IMR-90 (cell line): Measurements from ENCODE around the gene ATP5PD. TPM values are rescaled to one million over a fixed set of nuclear protein-coding genes. Genes with fewer than 3 reads are reported as not detected.

Experiments
- ATAC-seq: fragments of 200-7000 bp; cut with Tn5 transposase; 2 replicates; pipeline ENCODE4 v1.9.1; 2020; ENCODE audit warnings: low read depth, mild to moderate bottlenecking, moderate library complexity
- BruUV-seq: library from RNA; stranded (reverse); fragments of 400-500 nt; replicated peaks from 2 replicates; lab custom pipeline; 2021; lab: Mats Ljungman, UMichigan
- CTCF ChIA-PET: fragments of 300-600 bp; formaldehyde crosslinking; extraction: SDS; loops from one replicate; lab custom pipeline; 2021; ENCODE audit warnings: antibody characterized with exemption; lab: Yijun Ruan, JAX
- POLR2A ChIA-PET: fragments of 300-600 bp; sonication (Branson Sonifier 250); formaldehyde crosslinking; loops from one replicate; lab custom pipeline; 2022; ENCODE audit warnings: antibody characterized with exemption; ENCODE audit not compliant: unreplicated experiment; lab: Charles Lee
- DNase-seq: peaks from one replicate; pipeline ENCODE4 v3.0.0; 2013
- H2AFZ ChIP-seq: replicated peaks from 2 replicates; pipeline ENCODE3; 2013; ENCODE audit warnings: low read length, mild to moderate bottlenecking; ENCODE audit not compliant: poor library complexity
- H2AK5ac ChIP-seq: 2 replicates; pipeline ENCODE4 v1.6.1; 2013; ENCODE audit warnings: low read depth, low read length, inconsistent platforms
- H2AK9ac ChIP-seq: replicated peaks from 2 replicates; pipeline ENCODE3; 2013; ENCODE audit warnings: mild to moderate bottlenecking, low read depth, low read length, moderate library complexity; ENCODE audit not compliant: poor library complexity
- H2BK120ac ChIP-seq: 2 replicates; pipeline ENCODE4 v1.6.1; 2013; ENCODE audit warnings: low read depth, low read length, inconsistent platforms
- H2BK15ac ChIP-seq: 3 replicates; pipeline ENCODE4 v1.6.1; 2013; ENCODE audit warnings: low read depth, low read length, inconsistent platforms
- H2BK20ac ChIP-seq: 2 replicates; pipeline ENCODE4 v1.6.1; 2013; ENCODE audit warnings: low read depth, mild to moderate bottlenecking, inconsistent platforms, low read length, moderate library complexity
- H2BK5ac ChIP-seq: 2 replicates; pipeline ENCODE4 v1.6.1; 2013; ENCODE audit warnings: mild to moderate bottlenecking, low read depth, low read length, inconsistent platforms; ENCODE audit not compliant: poor library complexity, severe bottlenecking
- H3K14ac ChIP-seq: replicated peaks from 2 replicates; pipeline ENCODE4 v1.6.1; 2013; ENCODE audit warnings: low read depth, low read length, inconsistent platforms
- H3K18ac ChIP-seq: 2 replicates; pipeline ENCODE4 v1.6.1; 2013; ENCODE audit warnings: low read depth, low read length, control low read depth
- H3K23ac ChIP-seq: 2 replicates; pipeline ENCODE4 v1.6.1; 2013; ENCODE audit warnings: low read depth, low read length, inconsistent platforms
- H3K27ac ChIP-seq: 2 replicates; pipeline ENCODE4 v1.5.1; 2013; ENCODE audit warnings: mild to moderate bottlenecking, control low read depth, low read length; ENCODE audit not compliant: insufficient read depth
- H3K27me3 ChIP-seq: 2 replicates; pipeline ENCODE4 v1.6.1; 2013; ENCODE audit warnings: low read length; ENCODE audit not compliant: control insufficient read depth, insufficient read depth
- H3K36me3 ChIP-seq: 2 replicates; pipeline ENCODE4 v1.6.1; 2013; ENCODE audit warnings: low read length, mixed read lengths; ENCODE audit not compliant: control insufficient read depth, insufficient read depth
- H3K4ac ChIP-seq: 2 replicates; pipeline ENCODE4 v1.6.1; 2013; ENCODE audit warnings: low read depth, low read length, inconsistent platforms
- H3K4me1 ChIP-seq: 2 replicates; pipeline ENCODE4 v1.6.1; 2013; ENCODE audit warnings: low read length, mixed read lengths; ENCODE audit not compliant: control insufficient read depth, insufficient read depth
- H3K4me2 ChIP-seq: 2 replicates; pipeline ENCODE4 v1.6.1; 2013; ENCODE audit warnings: low read depth, mild to moderate bottlenecking, control low read depth, low read length, moderate library complexity
- H3K4me3 ChIP-seq: 2 replicates; pipeline ENCODE4 v1.5.1; 2013; ENCODE audit warnings: low read depth, mild to moderate bottlenecking, control low read depth, low read length, moderate library complexity; ENCODE audit not compliant: insufficient read depth
- H3K56ac ChIP-seq: 2 replicates; pipeline ENCODE4 v1.6.1; 2013; ENCODE audit warnings: low read length, inconsistent platforms; ENCODE audit not compliant: insufficient read depth; ENCODE audit errors: extremely low read depth
- H3K79me1 ChIP-seq, 2 experiments: 2 replicates each; pipeline ENCODE4 v1.6.1; 2013; ENCODE audit warnings: low read length in 2 of 2, inconsistent platforms in 1 of 2, low read depth in 1 of 2
- H3K9ac ChIP-seq: 2 replicates; pipeline ENCODE4 v1.6.1; 2013; ENCODE audit warnings: low read depth, low read length, control low read depth
- H3K9me1 ChIP-seq: 2 replicates; pipeline ENCODE4 v1.6.1; 2013; ENCODE audit warnings: low read length, inconsistent platforms; ENCODE audit not compliant: insufficient read depth
- H3K9me3 ChIP-seq: 2 replicates; pipeline ENCODE4 v1.6.1; 2013; ENCODE audit warnings: low read length; ENCODE audit not compliant: control insufficient read depth, insufficient read depth
- H4K20me1 ChIP-seq: 2 replicates; pipeline ENCODE4 v1.6.1; 2013; ENCODE audit warnings: low read length, inconsistent platforms; ENCODE audit not compliant: insufficient read depth
- H4K5ac ChIP-seq: 2 replicates; pipeline ENCODE4 v1.6.1; 2013; ENCODE audit warnings: mild to moderate bottlenecking, low read depth, low read length, control low read depth
- H4K8ac ChIP-seq, 2 experiments: 2 replicates each; pipeline ENCODE4 v1.6.1; 2013; ENCODE audit warnings: low read depth in 2 of 2, low read length in 2 of 2, control low read depth in 1 of 2, inconsistent platforms in 1 of 2
- H4K91ac ChIP-seq: 2 replicates; pipeline ENCODE4 v1.6.1; 2013; ENCODE audit warnings: low read depth, low read length, inconsistent platforms; ENCODE audit not compliant: insufficient read depth
- MAFK ChIP-seq: IDR thresholded peaks from 2 replicates; pipeline ENCODE4 v1.6.1; 2012; ENCODE audit warnings: low read depth, low read length, improper control_type of control experiment
- POLR2A ChIP-seq: IDR thresholded peaks from 2 replicates; pipeline ENCODE4 v1.6.1; 2012; ENCODE audit warnings: mild to moderate bottlenecking, low read depth, low read length
- WGBS, 2 experiments: methylation state at CpG; one replicate each; pipeline versions ENCODE4 v1.1.5 to v1.1.7; 2013; ENCODE audit warnings: missing lambda C conversion rate in 2 of 2; ENCODE audit not compliant: insufficient read length in 1 of 2; ENCODE audit errors: extremely low coverage in 2 of 2; 5-methylcytosine and 5-hydroxymethylcytosine counted together
- dilution Hi-C: fragments of 300-500 bp; cut with HindIII; formaldehyde crosslinking; loops from one replicate; pipeline ENCODE4 v1.14.3; 2018; ENCODE audit warnings: low sequenced_read_pairs; ENCODE audit not compliant: unreplicated experiment
- in situ Hi-C: fragments of 300-500 bp; cut with MboI; formaldehyde crosslinking; loops from 3 replicates; pipeline ENCODE4 v1.14.3; 2019; ENCODE audit warnings: low sequenced_read_pairs, inconsistent platforms, mixed read lengths
- intact Hi-C: fragments of 100-400 bp; cut with micrococcal nuclease; formaldehyde crosslinking; loops from 2 replicates; pipeline ENCODE4 v1.10.0; 2022
- polyA plus RNA-seq, 3 experiments: library from polyadenylated mRNA; depleted of rRNA; stranded (reverse); fragments of >200 nt; gene quantifications; 2 replicates each; pipeline ENCODE4 v1.2.3, GENCODE V29; 2012; ENCODE audit warnings: low replicate concordance in 1 of 3
- total RNA-seq: library from RNA; depleted of rRNA; stranded (reverse); fragments of >200 nt; gene quantifications from 2 replicates; pipeline ENCODE4 v1.2.3, GENCODE V29; 2012

Gene ATP5PD
- total and polyA plus RNA-seq, 2 of the 4 experiments (the other 2 are of a cell fraction): 373 to 425 TPM

GRCh38 chr17:75081611-75082540 is 35.1 kb upstream of the ATP5PD start:
- POLR2A ChIA-PET: no interaction called here
- no TSS peak for BruUV-seq

More at GRCh38 chr17:75081611-75082540, 35.1 kb upstream of the ATP5PD start:
- peak overlapping the region; percentile 5; the same call in 1 of the 2 replicates for H2BK20ac ChIP-seq
- no peak overlapping the region for H3K4me2 ChIP-seq
- H2AK5ac ChIP-seq: peak overlapping the region; percentile 43; the same call in 1 of the 2 replicates
- H3K79me1 ChIP-seq: no peaks in the 10 kb centered on the region; a peak in 1 of 4 replicates
- H3K23ac ChIP-seq: no peak overlapping the region
- no peak overlapping the region; the same call in 2 of the 3 replicates for H2BK15ac ChIP-seq
- H3K9me1 ChIP-seq: peaks cover 21% of the 10 kb centered on the region
- no peak overlapping the region for H2BK5ac ChIP-seq
- peaks cover 24% of the 10 kb centered on the region for H3K4me1 ChIP-seq
- peak overlapping the region; percentile 33; the same call in 1 of the 2 replicates for H3K4ac ChIP-seq
- intact Hi-C loops: no loop called here
- peak overlapping the region; percentile 69 for H2AFZ ChIP-seq
- no peaks in the 10 kb centered on the region for H4K20me1 ChIP-seq
- peak overlapping the region; percentile 6; the same call in 1 of the 2 replicates for H2BK120ac ChIP-seq
- H2AK9ac ChIP-seq: peak overlapping the region; percentile 68
- no peak overlapping the region for H3K18ac ChIP-seq
- no peaks in the 10 kb centered on the region for H3K36me3 ChIP-seq
- H3K27me3 ChIP-seq: no peaks in the 10 kb centered on the region
- in situ Hi-C loops: no loop called here
- CTCF ChIA-PET: interaction anchor here (0.7 kb wide), 1 partner anchor 11 kb away, joined by 6 read pairs; no protein-coding TSS in a partner anchor
- ATAC-seq (no peak), DNase-seq (no peak)
- no peak overlapping the region for H3K56ac ChIP-seq
- no peak overlapping the region for H4K8ac ChIP-seq
- no peak overlapping the region for H3K14ac ChIP-seq
- no peak overlapping the region for H4K5ac ChIP-seq
- WGBS, 2 experiments: 68% methylated on average over 8 of the region's 13 CpGs; no CpG with 5 or more reads in 1 of the 2 experiments
- H3K9me3 ChIP-seq: no peaks in the 10 kb centered on the region
- H3K27ac ChIP-seq: no peak overlapping the region
- no peak overlapping the region for H3K9ac ChIP-seq
- no peak overlapping the region for H3K4me3 ChIP-seq
- TF ChIP-seq MAFK: no peak
- TF ChIP-seq POLR2A: no peak
- no peak overlapping the region for H4K91ac ChIP-seq
- dilution Hi-C loops: no loop called here
